AG09319 (cell line): ENCODE results near the gene VPS18.

Experiments used
- DNase-seq: peaks from one replicate; pipeline ENCODE4 v3.0.0-alpha.2; 2010; ENCODE audit warnings: low read depth; ENCODE audit errors: extremely low read depth
- CTCF ChIP-seq: IDR thresholded peaks from 2 replicates; pipeline ENCODE4 v1.5.1; 2011; ENCODE audit warnings: low read depth, mild to moderate bottlenecking, inconsistent platforms, low read length, moderate library complexity

VPS18 gene

GRCh38 chr15:40926659-40927494, 32.6 kb downstream of the VPS18 start:
- no peak for TF ChIP-seq CTCF

DNA sequence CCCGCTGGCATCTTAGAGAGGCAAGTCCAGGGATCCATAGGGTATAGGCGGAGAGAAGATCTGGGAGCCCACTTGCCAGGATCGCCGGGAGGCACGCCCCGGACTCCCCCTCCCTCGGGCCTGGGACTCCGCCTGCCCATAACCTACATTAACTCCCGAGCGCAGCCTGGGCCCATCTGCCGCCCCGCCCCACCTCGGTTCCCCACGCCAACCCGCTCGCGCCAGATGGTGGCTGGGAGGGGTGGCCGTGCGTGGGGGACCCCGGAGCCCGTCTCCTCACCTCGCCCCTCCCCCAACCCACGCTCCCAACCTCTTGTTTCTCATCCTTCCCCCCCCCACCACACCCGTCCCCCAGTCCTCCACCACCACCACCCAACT, 33.2 kb downstream of the VPS18 start:
- TF ChIP-seq CTCF: no peak
- no peak for DNase-seq

More at GRCh38 chr15:40926659-40927494, 32.6 kb downstream of the VPS18 start:
- no peak for DNase-seq

DNA sequence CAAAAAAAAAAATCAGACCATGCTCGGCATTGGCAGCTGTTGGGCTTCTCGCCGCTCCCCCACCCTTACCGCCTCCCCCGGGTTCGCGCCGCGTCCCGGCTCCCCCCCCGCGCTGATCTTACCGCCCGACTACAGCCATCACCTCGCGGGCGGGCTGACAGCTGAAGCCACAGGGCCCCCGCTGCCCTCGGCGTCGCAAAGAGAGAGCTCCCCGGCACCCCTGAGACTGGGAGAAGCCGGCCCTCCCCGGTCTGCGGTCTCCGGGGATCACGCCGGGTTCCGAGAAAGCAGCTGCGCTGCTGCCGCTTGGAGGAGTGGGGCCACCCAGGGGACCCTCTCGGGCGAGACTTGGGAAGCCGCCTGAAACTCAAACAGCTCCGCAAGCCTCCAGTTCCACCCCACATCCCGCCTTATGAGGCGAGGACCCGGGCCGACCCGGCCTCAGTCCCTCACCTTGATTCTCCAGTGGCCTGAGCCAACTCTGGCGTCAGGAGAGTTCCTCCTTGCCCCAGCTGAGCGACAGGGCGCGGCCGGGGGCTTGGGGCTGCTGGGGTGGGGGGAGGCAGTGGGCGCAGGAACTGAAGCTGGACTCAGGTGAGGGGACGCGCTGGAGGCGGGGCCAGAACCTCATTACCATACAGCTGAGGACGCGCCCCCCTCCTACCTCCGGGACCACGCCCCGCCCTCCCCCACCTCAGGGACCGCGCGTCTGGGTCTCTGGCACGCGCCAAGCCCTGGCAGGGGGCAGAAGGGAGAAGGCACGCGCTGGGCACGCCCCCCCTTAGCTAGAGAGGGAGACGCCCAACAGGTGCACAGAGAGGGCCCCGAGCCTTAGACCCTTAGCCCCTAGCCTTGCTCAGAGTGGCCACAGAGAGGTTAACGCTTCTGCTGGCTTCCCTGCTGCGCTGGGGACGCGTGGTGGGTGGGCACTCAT, 33.9 kb downstream of the VPS18 start:
- no peak for DNase-seq
- no peak for TF ChIP-seq CTCF

DNA sequence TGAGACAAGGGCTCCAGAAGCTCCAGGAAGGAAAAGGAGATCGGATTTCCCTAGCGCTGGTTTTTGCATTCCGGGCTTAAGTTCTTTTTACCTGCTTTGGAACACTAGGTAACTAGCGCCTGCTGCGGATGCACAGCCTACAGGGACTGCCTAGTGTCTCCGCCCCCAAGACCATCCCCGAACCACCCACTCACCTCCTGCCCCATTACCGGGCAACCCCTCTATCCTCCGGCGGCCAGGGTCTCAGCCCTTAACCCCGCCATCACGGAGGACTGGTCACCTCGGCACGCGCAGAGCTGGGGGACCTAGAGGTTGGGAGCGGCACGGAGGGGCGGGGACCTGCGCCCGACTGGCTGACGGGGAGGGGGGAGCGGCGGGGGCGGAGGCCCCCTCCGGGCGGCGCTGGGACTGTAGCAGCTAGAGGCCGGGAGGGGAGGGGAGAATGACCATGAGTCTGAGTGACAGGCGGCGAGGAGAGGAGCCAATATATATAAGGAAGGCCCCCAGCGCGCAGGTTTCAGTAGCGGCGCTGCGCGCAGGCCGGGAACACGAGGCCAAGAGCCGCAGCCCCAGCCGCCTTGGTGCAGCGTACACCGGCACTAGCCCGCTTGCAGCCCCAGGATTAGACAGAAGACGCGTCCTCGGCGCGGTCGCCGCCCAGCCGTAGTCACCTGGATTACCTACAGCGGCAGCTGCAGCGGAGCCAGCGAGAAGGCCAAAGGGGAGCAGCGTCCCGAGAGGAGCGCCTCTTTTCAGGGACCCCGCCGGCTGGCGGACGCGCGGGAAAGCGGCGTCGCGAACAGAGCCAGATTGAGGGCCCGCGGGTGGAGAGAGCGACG, 34.8 kb downstream of the VPS18 start, which contains the start of gene DLL4:
DLL4 (plus strand) TSS at position 520 of the 839 bp plus-strand sequence. CDS start 329 bp downstream, outside the sequence.
- DNase-seq: no peak
- TF ChIP-seq CTCF: no peak

DNA sequence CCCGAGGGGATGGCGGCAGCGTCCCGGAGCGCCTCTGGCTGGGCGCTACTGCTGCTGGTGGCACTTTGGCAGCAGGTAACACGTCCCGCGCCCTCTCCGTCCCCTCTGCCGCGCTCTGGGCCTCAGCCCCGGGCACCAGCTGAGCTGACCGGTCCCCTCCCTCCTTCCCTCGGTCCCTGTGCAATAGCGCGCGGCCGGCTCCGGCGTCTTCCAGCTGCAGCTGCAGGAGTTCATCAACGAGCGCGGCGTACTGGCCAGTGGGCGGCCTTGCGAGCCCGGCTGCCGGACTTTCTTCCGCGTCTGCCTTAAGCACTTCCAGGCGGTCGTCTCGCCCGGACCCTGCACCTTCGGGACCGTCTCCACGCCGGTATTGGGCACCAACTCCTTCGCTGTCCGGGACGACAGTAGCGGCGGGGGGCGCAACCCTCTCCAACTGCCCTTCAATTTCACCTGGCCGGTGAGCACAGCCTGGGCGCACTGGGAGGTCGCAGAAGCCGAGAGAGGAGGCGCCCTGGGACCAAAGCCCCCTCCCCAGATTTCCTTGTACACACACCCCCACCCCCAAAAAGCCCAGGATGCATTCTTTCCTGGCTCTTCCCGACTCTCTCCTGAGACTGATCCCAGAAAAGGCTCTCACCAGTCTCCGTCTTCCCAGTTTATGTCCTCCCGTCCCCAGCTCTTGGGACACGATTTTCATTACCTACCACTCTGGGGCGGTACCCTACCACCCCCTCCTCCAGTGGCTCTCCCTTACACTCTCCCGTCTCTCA, 35.6 kb downstream of the VPS18 start:
- no peak for DNase-seq
- no peak for TF ChIP-seq CTCF
